HG03354 (cell line): ENCODE results near the gene CABP2.
"Not testable (repeated sequence)": the region's sequence is repeated elsewhere in the genome, so short reads cannot be mapped to it uniquely, and the experiment has no call there.

Experiments used
- ATAC-seq: cut with Tn5 transposase; IDR thresholded peaks from one replicate; pipeline ENCODE4 v1.9.1; 2021; ENCODE audit warnings: mild to moderate bottlenecking; ENCODE audit not compliant: unreplicated experiment, poor library complexity, severe bottlenecking

The CABP2 gene

GRCh38 chr11:67522844-67523555 lies at the start of gene CABP2:
CABP2 (minus strand) TSS chr11:67523446; CDS start chr11:67523326, 120 bp downstream.
- ATAC-seq = no peak

DNA sequence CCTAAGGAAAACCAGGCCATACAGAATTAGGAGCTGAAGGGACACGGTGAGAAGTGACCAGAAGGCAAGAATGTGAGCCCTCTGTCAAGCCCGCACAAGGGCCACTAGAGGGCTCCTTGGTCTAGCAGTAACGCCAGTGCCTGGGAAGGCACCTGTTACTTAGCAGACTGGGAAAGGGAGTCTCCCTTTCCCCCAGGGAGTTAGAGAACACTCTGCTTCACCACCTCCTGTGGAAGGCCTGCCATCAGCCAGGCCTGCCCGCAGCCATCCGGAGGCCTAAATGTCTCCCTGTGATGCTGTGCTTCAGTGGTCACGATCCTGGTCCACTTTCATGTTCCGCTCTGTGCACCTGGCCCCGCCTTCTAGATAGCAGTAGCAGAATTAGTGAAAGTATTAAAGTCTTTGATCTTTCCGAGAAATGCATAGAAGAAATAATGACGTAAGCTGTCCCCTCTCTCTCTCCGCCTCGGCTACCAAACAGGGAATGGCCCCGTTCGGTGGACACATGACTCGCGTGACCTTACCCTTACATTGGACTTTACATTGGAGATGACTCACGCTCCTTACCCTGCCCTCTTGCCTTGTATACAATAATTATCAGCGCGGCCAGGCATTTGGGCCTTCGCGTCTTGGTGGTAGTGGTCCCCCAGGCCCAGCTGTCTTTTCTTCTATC lies 49.6 kb upstream of the CABP2 start:
- ATAC-seq = no peak

GRCh38 chr11:67572305-67572704 lies 49.1 kb upstream of the CABP2 start:
- ATAC-seq = no peak

DNA sequence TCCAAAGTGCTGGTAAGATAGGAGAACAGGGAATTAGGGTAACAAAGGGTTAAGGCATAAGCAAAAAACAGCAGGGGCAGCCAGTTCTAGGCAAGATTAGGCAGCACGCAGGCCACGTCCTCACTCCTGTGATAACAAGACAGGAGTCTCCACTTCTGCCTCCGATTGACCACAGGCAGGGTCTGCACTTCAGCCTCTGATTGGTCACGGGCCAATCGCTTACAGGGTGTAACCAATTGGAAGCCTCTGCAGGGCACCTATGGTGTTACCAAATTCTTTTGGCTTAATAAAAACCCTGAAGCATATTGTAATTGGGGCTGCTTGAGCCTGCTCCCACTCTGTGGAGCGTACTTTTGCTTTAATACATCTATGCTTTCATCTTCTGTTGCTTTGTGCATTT lies 48.2 kb upstream of the CABP2 start:
- no peak for ATAC-seq

DNA sequence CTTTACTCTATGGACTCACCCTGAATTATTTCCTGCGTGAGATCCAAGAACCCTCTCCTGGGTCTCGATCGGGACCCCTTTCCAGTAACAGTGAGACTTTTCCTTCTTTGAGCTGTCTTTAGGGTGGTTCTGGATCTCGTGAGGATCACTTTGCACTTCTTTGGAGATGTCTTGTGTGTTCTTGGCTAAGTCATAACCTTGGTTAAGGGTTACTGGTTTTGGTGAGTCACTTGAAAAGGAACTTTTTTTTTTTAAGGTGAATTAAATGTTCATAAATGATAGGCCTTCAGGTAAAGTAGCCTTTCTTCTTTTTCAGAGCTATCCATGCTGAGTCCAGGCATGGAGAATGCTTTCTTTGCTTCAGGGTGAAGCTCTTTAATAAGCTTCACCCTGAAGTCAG lies 41.0 kb upstream of the CABP2 start:
- ATAC-seq = no peak

DNA sequence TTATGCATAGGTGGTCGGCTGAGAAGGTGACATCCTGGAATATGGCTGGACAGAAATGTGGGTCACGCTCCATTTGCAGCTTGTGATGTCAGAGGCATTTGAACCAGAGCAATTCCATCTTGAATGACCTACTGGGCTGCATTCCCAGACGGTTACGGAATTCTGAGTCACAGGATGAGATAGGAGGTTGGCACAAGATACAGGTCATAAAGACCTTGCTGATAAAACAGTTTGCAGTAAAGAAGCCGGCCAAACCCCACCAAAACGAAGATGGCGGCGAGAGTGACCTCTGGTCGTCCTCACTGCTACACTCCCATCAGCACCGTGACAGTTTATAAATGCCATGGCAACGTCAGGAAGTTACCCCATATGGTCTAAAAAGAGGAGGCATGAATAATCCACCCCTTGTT lies 40.5 kb upstream of the CABP2 start:
- not testable (repeated sequence) for ATAC-seq

- no peak for ATAC-seq
These were observed 39.9 kb upstream of the CABP2 start for GRCh38 chr11:67562963-67563704.

DNA sequence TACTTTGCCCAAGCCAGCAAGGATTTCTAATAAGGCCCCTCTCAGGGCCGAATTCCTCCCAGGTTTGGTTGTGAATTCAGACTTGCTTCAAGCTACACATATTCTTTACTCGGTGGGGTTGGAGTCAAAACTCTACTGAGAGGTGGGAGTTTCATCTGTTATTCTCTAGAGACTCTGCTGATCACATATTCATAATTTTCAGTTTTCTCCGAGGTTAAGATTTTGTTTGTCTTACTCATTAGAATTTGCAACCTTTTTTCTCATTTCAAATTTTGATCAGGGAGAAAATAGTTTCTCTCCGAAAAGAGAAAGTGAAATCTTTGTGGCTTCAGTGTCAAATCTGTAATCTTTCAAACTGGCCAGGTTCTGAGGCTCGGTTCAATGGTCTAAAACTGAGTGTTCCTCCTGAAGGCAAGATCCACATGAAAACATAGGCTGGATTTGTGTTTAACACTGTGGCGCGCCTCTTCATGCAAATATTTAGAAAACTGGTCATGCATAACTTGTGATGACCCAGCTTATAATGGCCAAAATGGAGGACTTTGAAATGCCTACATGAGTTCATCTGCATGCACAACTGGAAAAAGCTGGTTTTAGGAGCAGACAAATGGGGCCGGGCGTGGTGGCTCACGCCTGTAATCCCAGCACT lies 38.8 kb upstream of the CABP2 start:
- ATAC-seq = peak; percentile 62

- no peak for ATAC-seq
These were observed 35.0 kb upstream of the CABP2 start for GRCh38 chr11:67558084-67558772.

DNA sequence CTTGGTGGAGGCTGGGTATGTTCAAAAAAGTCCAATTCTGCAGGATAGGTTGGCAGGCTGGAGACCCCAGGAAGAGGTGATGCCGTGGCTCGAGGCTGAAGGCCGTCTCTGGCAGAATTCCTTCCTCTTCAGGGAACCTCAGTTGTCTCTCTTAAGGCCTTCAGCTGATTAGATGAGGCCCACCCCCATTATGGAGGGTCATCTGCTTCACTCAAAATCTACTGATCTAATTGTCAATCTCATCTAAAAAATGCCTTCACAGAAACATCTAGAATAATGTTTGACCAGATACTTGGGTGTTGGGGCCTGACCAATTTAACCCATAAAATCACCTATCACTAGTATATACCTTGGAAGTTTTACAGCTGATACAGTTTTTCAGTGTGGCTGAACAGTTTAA lies 33.0 kb upstream of the CABP2 start:
- no peak for ATAC-seq

GRCh38 chr11:67551697-67552096 lies 28.5 kb upstream of the CABP2 start:
- not testable (repeated sequence) for ATAC-seq

GRCh38 chr11:67551127-67551526 lies 27.9 kb upstream of the CABP2 start:
- no peak for ATAC-seq

DNA sequence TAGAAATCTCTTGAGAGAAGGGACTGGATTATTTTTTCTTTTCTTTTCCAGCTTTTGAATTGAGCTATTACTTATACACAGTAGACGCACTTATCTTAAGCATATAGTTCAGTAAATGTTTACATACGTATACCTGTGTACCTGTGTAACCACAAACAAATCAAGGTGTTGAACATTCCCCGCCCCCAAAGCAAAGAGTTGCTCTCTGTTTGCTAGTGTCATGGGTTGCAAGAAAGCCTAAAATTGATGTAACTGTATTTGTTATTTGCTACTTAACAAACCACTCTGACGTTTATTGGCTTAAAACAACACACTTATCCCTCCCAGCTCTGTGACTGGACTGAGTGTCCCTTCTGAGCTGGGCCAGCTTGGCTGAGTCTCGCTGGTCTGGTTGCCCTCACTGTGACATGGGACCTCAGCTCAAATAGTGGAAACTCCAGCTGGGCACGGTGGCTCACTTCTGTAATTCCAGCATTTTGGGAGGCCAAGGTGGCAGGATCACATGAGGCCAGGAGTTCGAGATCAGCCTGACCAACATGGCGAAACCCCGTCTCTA lies 25.4 kb upstream of the CABP2 start:
- no peak for ATAC-seq

- not testable (repeated sequence) for ATAC-seq
These were observed 24.9 kb upstream of the CABP2 start for GRCh38 chr11:67548112-67548511.

GRCh38 chr11:67545280-67545679 lies 22.0 kb upstream of the CABP2 start:
- no peak for ATAC-seq

DNA sequence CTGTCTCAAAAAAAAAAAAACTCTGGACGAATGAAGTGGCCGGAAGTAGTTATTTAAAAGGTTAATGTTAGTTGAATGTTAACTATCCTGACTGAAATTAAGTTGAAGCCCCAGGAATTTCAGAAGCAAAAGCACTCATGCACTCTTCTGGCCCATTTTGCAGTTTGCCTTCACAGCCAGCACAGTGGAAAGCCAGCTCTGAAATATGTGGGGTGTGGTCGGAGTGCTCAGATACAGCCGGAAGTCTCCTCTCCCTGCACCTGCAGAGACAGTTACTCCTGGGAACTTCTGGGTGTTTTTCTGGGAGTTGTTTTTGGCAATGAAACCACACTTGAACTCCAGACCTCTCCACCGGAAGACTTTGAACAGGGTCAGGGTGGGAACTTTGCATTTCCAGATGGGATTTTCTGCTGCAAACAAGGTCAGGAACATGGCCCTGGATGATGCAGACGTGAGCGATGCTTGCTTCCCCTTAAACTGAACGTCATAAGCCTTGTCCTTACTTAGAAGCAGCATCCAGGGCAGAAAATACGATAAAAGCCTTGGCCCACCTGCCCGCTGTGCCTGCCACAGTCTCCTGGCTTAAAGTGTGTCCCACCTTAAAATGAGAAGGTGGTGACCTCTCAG lies 21.5 kb upstream of the CABP2 start:
- no peak for ATAC-seq

GRCh38 chr11:67543585-67543984 lies 20.3 kb upstream of the CABP2 start:
- ATAC-seq = no peak

DNA sequence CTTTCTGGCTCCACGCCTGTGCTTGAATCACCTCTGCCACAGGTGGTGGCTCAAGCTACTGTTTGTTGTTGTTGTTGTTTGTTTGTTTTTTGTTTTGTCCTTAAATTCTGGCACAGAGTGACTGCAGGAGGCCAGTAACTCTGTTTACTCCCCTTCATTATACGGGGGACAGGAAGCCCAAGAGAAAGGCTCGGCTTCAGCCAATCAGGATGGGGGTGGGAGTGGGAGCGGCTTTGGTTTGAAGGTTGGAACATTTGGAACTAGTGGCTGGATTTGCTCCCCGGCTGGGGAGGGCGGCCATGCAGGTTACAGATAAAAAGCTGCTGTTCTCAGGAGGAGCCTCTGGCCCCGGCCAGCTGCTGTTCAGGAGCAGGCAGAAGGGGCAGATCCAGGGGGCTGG lies 19.7 kb upstream of the CABP2 start:
- no peak for ATAC-seq

DNA sequence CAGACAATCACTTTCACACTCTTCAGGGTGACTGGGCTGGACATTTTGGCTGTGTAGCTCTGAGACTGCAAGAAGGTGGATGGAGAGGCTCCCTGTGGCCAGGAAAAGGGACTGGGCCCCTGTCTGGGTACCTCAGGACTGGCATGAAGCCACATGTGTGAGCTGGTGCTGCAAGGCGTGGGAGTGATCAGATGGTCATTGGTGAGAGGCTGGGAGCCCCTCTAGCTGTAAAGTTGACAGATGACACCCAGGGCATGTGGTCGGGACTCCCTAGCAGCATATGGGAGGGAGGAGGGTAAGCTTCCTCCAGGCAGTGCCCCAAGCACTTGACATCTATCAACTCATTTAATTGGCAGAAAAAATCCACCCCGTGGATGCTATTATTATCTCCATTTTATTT lies 18.9 kb upstream of the CABP2 start:
- ATAC-seq = no peak
